Gastrocnemius medialis (tissue), 4 donors: ENCODE results near the gene SMYD3.

Experiments
- POLR2A ChIP-seq, 2 donors: fragments of 450-650 bp; IDR thresholded peaks; one replicate each; pipeline ENCODE4 v1.6.1; 2017; ENCODE audit warnings: antibody characterized with exemption in 2 of 2, mild to moderate bottlenecking in 2 of 2, moderate library complexity in 2 of 2
- TF ChIP-seq, protein P1 (sequence below), 5 experiments: fragments of 450-650 bp in 3 of 5; fragments of 200-600 bp in 2 of 5; sonication (generic) in 2 of 5; IDR thresholded peaks in 4 of 5; conservative IDR thresholded peaks in 1 of 5; 1 replicate in 4 of 5; 2 replicates in 1 of 5; pipeline ENCODE4 v1.5.1; 2016 to 2019; ENCODE audit warnings: antibody characterized with exemption in 5 of 5, mild to moderate bottlenecking in 3 of 5, moderate library complexity in 3 of 5

DNA sequence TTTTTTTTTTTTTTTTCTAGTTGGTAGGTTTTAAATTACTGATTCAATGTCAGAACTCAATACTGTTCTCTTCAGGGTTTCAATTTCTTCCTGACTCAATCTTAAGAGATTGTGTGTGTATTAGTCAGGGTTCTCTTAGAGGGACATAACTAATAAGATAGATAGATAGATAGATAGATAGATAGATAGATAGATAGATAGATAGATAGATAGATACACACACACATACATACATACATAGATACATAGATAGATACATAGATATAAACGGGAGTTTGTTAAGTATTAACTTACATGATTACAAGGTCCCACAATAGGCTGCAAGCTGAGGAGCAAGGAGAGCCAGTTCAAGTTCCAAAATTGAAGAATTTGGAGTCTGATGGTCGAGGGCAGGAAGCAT is 251.3 kb downstream of the SMYD3 start:
- TF ChIP-seq, protein P1, sequence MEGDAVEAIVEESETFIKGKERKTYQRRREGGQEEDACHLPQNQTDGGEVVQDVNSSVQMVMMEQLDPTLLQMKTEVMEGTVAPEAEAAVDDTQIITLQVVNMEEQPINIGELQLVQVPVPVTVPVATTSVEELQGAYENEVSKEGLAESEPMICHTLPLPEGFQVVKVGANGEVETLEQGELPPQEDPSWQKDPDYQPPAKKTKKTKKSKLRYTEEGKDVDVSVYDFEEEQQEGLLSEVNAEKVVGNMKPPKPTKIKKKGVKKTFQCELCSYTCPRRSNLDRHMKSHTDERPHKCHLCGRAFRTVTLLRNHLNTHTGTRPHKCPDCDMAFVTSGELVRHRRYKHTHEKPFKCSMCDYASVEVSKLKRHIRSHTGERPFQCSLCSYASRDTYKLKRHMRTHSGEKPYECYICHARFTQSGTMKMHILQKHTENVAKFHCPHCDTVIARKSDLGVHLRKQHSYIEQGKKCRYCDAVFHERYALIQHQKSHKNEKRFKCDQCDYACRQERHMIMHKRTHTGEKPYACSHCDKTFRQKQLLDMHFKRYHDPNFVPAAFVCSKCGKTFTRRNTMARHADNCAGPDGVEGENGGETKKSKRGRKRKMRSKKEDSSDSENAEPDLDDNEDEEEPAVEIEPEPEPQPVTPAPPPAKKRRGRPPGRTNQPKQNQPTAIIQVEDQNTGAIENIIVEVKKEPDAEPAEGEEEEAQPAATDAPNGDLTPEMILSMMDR (IDR thresholded peaks at IDR 0.05 in 4 of 5, conservative IDR thresholded peaks at IDR 0.05 in 1 of 5), result no peak
- TF ChIP-seq POLR2A (IDR thresholded peaks at IDR 0.05), result no peak
